Bronchial smooth muscle cell (primary cell): ENCODE data around the gene GRIP2. TPM values are rescaled to one million over a fixed set of nuclear protein-coding genes. Genes with fewer than 3 reads are reported as not detected.

Source experiments
- total RNA-seq: library from RNA; depleted of rRNA; stranded (reverse); fragments of >200 nt; gene quantifications from 2 replicates; pipeline ENCODE4 v1.2.1, GENCODE V29; 2014

The GRIP2 gene
- 0.09 and 0.79 TPM in 2 replicates for total RNA-seq

DNA sequence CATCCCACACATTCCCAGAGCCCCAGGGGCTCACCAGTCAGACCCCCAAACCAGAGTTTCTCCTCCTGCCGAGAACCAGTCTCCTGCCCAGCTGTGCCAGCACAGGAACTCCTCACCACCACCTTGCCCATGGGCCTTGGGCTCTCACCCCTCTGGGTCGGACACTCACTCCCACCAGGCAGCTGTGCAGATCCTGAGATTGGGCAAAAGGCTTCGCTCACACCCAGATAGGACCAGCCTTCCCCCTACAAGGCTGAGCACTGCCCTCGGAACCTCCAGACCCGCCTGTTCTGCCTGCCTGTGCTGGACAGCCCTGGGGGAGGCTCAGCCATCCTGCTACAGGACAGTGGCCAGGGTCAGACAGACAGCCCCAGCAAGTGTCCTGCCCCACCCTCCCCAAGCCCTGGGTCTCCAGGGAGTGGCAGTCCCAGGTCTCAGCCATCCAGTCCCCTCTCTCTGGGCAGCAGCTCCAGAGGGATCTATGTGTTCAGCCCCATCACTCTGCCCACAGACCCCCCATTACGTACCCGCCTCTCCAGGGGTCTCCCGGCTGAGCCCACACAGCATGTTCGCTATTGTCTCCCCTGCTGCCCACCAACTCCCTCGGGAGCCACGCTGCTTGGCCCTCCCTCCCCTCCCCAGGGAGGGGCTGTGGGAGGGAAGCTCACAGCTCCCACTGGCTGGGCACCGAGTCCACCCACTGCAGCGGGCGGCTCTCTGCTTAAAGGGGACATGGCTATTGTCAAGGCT, at the start of gene GRIP2:
Gene GRIP2 (minus strand): TSS at position 601 of the 750 bp plus-strand sequence. CDS start 34 bp downstream, at position 567.

Other genes with a start within 250 kb of the GRIP2 start
- 11.0 and 23.9 TPM in 2 replicates for gene SLC6A6, start 137.7 kb downstream of the GRIP2 start, total RNA-seq
- 7.0 and 7.3 TPM in 2 replicates for gene CCDC174, start 111.4 kb upstream of the GRIP2 start, total RNA-seq
- not detected in 2 replicates for gene C3orf20, start 134.8 kb upstream of the GRIP2 start, total RNA-seq